Ishikawa (cell line): ENCODE data around the gene OSMR.

Experiments used
- CEBPB ChIP-seq: IDR thresholded peaks from 2 replicates; pipeline ENCODE4 v1.6.1; 2012
- EGR1 ChIP-seq: IDR thresholded peaks from 2 replicates; pipeline ENCODE4 v1.6.1; 2012
- EP300 ChIP-seq: IDR thresholded peaks from 2 replicates; pipeline ENCODE4 v1.6.1; 2012; ENCODE audit warnings: borderline replicate concordance
- NFIC ChIP-seq: IDR thresholded peaks from 2 replicates; pipeline ENCODE4 v1.6.1; 2012
- TCF12 ChIP-seq: IDR thresholded peaks from 2 replicates; pipeline ENCODE4 v1.6.1; 2012; ENCODE audit warnings: low read depth
- TEAD4 ChIP-seq: IDR thresholded peaks from 2 replicates; pipeline ENCODE4 v1.6.1; 2012
- YY1 ChIP-seq: IDR thresholded peaks from 2 replicates; pipeline ENCODE4 v1.6.1; 2012; ENCODE audit warnings: low read depth
- TF ChIP-seq, protein P1 (sequence below): IDR thresholded peaks from 2 replicates; pipeline ENCODE4 v1.6.1; 2012
- TF ChIP-seq, protein P2 (sequence below): IDR thresholded peaks from 2 replicates; pipeline ENCODE4 v1.6.1; 2012
- TF ChIP-seq, protein P3 (sequence below): IDR thresholded peaks from 2 replicates; pipeline ENCODE4 v1.6.1; 2012; ENCODE audit warnings: low read depth, mild to moderate bottlenecking

DNA sequence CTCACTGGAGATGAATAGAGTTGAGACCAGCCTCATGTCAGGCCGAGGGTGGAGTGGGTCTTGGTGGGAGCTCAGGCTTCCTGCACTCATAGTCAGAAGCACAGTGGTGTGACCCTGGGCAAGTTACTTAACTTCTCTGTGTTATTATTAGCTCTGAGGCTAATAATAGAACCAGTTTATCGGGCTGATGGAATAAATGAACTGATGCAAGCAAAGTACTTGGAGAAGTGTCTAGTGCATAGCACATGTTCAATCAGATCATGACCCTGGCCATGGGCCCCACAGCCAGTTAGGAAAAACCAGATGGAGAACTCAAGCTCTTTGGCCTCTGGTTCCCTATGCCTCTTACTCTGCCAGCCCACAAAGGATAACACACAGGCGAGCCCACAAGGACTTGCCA lies 45.3 kb upstream of the OSMR start:
- TF ChIP-seq CEBPB (no peak), EGR1 (no peak), NFIC (no peak), EP300 (no peak), TCF12 (no peak), TEAD4 (no peak), YY1 (no peak)
- TF ChIP-seq, protein P1, sequence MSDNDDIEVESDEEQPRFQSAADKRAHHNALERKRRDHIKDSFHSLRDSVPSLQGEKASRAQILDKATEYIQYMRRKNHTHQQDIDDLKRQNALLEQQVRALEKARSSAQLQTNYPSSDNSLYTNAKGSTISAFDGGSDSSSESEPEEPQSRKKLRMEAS: no peak
- TF ChIP-seq, protein P2, sequence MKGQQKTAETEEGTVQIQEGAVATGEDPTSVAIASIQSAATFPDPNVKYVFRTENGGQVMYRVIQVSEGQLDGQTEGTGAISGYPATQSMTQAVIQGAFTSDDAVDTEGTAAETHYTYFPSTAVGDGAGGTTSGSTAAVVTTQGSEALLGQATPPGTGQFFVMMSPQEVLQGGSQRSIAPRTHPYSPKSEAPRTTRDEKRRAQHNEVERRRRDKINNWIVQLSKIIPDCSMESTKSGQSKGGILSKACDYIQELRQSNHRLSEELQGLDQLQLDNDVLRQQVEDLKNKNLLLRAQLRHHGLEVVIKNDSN: no peak
- TF ChIP-seq, protein P3, sequence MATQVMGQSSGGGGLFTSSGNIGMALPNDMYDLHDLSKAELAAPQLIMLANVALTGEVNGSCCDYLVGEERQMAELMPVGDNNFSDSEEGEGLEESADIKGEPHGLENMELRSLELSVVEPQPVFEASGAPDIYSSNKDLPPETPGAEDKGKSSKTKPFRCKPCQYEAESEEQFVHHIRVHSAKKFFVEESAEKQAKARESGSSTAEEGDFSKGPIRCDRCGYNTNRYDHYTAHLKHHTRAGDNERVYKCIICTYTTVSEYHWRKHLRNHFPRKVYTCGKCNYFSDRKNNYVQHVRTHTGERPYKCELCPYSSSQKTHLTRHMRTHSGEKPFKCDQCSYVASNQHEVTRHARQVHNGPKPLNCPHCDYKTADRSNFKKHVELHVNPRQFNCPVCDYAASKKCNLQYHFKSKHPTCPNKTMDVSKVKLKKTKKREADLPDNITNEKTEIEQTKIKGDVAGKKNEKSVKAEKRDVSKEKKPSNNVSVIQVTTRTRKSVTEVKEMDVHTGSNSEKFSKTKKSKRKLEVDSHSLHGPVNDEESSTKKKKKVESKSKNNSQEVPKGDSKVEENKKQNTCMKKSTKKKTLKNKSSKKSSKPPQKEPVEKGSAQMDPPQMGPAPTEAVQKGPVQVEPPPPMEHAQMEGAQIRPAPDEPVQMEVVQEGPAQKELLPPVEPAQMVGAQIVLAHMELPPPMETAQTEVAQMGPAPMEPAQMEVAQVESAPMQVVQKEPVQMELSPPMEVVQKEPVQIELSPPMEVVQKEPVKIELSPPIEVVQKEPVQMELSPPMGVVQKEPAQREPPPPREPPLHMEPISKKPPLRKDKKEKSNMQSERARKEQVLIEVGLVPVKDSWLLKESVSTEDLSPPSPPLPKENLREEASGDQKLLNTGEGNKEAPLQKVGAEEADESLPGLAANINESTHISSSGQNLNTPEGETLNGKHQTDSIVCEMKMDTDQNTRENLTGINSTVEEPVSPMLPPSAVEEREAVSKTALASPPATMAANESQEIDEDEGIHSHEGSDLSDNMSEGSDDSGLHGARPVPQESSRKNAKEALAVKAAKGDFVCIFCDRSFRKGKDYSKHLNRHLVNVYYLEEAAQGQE: no peak
